ENCODE data around the gene WDR62. TPM values are rescaled to one million over a fixed set of nuclear protein-coding genes. Genes with fewer than 3 reads are reported as not detected.

WDR62 gene
- total RNA-seq, 4 donors from 2014 or later, result 2.4 to 5.8 TPM; not detected in 2

DNA sequence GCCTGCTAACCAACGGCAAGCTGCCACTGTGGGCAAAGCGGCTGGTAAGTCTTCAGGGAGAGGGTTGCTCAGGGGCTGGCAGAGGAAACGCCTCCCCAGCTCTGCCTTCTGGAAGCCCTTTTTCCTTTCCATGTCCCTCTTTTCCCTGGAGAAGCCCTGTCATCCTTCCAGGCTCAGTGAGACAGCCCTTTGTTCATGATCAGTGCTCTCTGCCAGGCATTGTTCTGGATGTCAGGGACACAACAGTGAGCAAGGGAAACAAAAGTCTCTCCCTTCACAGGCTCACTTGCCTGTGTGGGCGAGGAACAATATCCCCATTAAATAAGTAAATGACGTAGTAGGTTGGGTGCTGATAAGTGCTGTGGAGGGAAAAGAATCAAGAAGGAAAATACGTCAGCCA, 42.3 kb downstream of the WDR62 start:
- H3K27ac ChIP-seq, result no peak overlapping the region
- intact Hi-C loops (cut with DNase I; ENCODE audit: low total_unique reads), result no loop called here

DNA sequence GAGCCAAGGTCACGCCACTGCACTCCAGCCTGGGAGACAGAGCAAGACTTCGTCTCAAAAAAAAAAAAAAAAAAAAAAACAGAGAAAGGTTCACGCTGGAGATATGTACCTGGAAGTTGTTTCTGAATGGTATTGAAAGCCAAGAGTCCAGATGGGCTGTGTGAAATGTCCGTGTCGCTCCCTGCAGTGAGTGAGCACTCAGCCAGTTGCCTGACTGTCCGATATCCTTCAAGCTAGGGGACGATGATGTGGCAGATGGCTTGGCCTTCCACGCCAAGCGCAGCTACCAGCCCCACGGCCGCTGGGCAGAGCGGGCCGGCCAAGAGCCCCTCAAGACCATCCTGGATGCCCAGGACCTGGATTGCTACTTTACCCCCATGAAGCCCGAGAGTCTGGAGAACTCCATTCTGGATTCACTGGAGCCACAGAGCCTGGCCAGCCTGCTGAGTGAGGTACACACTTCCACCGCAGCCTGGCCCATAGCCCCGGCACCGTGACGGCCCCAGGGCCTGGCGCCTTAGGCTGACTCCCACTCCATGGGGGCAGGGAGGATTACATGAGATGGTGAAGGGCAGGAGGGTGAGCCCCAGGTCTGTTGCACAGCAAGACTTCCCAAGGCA, 44.6 kb downstream of the WDR62 start:
- Histone ChIP-seq H3K4me3 (no peak overlapping the region), H3K36me3 (no peaks in the 10 kb centered on the region), H3K27ac (no peak overlapping the region), H3K4me1 (no peaks in the 10 kb centered on the region), H3K9me3 (no peaks in the 10 kb centered on the region), H3K27me3 (no peaks in the 10 kb centered on the region)
- DNase-seq, result no peak
- no peak for TF ChIP-seq POLR2A (IDR thresholded peaks at IDR 0.05)
- TF ChIP-seq, protein P1, sequence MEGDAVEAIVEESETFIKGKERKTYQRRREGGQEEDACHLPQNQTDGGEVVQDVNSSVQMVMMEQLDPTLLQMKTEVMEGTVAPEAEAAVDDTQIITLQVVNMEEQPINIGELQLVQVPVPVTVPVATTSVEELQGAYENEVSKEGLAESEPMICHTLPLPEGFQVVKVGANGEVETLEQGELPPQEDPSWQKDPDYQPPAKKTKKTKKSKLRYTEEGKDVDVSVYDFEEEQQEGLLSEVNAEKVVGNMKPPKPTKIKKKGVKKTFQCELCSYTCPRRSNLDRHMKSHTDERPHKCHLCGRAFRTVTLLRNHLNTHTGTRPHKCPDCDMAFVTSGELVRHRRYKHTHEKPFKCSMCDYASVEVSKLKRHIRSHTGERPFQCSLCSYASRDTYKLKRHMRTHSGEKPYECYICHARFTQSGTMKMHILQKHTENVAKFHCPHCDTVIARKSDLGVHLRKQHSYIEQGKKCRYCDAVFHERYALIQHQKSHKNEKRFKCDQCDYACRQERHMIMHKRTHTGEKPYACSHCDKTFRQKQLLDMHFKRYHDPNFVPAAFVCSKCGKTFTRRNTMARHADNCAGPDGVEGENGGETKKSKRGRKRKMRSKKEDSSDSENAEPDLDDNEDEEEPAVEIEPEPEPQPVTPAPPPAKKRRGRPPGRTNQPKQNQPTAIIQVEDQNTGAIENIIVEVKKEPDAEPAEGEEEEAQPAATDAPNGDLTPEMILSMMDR (IDR thresholded peaks at IDR 0.05), result no peak
- intact Hi-C loops (cut with DNase I; ENCODE audit: low total_unique reads), result no loop called here

More for the DNA sequence above, 42.3 kb downstream of the WDR62 start:
- Histone ChIP-seq H3K9me3 (no peaks in the 10 kb centered on the region), H3K36me3 (no peaks in the 10 kb centered on the region), H3K4me3 (no peak overlapping the region), H3K27me3 (no peaks in the 10 kb centered on the region), H3K4me1 (no peaks in the 10 kb centered on the region)
- no peak for DNase-seq
- no peak for TF ChIP-seq POLR2A (IDR thresholded peaks at IDR 0.05)
- TF ChIP-seq, protein P1 (IDR thresholded peaks at IDR 0.05), result no peak

DNA sequence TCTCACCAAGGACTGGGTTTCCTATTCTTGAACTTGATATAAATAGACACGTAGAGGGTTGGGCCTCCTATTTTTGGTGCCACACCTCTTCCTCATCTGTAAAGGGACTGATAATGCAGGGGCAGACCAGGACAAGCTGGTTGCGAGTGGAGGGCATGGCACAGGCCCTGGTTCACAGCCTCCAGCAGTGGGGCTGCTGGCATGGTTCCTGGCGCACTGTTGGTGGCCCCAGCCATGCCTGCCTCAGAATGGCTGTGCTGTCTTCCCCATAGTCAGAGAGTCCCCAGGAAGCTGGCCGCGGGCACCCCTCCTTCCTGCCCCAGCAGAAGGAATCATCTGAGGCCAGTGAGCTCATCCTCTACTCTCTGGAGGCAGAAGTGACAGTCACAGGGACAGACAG, 45.8 kb downstream of the WDR62 start:
- no peak for DNase-seq
- no peaks in the 10 kb centered on the region for H3K27me3 ChIP-seq

DNA sequence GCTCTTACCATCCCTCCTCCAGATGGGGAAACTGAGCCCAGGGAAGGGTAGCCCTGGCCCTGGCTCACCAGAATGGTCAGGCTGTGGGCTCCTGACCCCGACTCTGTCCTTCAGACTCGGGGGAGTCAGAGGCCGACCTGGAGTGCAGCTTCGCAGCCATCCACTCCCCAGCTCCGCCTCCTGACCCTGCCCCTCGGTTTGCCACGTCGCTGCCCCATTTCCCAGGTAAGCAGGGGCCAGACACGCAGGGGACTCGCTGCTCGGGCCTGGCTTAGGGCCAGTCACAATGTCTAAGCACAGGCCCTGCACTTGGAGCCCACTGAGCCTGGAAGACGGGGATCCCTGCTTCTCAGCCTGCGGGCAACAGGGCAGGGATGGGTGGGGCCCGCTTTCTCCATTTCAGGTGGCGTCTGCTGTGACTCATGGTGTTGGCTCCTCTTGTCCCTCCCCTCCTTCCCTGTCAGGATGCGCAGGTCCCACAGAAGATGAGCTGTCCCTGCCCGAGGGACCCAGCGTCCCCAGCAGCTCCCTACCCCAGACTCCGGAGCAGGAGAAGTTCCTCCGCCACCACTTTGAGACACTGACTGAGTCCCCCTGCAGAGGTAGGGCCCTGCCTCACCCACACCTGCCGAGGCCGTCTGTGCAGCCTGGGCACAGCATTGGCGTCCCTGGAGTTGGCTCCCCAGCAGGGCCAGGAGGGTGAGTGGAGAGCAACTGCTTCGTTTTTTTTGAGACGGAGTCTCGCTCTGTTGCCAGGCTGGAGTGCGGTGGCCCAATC, 47.0 kb downstream of the WDR62 start:
- TF ChIP-seq, protein P1 (IDR thresholded peaks at IDR 0.05), result no peak
- TF ChIP-seq POLR2A (IDR thresholded peaks at IDR 0.05), result no peak
- Histone ChIP-seq H3K27me3 (no peaks in the 10 kb centered on the region), H3K9me3 (no peaks in the 10 kb centered on the region), H3K36me3 (no peaks in the 10 kb centered on the region), H3K4me1 (no peaks in the 10 kb centered on the region), H3K4me3 (no peak overlapping the region), H3K27ac (no peak overlapping the region)
- intact Hi-C loops (cut with DNase I; ENCODE audit: low total_unique reads), result no loop called here
- no peak for DNase-seq

More for the DNA sequence above, 45.8 kb downstream of the WDR62 start:
- Histone ChIP-seq H3K4me1 (no peaks in the 10 kb centered on the region), H3K9me3 (no peaks in the 10 kb centered on the region), H3K36me3 (no peaks in the 10 kb centered on the region), H3K27ac (no peak overlapping the region), H3K4me3 (no peak overlapping the region)
- no peak for TF ChIP-seq POLR2A (IDR thresholded peaks at IDR 0.05)
- TF ChIP-seq, protein P1 (IDR thresholded peaks at IDR 0.05), result no peak
- intact Hi-C loops (cut with DNase I; ENCODE audit: low total_unique reads), result no loop called here

DNA sequence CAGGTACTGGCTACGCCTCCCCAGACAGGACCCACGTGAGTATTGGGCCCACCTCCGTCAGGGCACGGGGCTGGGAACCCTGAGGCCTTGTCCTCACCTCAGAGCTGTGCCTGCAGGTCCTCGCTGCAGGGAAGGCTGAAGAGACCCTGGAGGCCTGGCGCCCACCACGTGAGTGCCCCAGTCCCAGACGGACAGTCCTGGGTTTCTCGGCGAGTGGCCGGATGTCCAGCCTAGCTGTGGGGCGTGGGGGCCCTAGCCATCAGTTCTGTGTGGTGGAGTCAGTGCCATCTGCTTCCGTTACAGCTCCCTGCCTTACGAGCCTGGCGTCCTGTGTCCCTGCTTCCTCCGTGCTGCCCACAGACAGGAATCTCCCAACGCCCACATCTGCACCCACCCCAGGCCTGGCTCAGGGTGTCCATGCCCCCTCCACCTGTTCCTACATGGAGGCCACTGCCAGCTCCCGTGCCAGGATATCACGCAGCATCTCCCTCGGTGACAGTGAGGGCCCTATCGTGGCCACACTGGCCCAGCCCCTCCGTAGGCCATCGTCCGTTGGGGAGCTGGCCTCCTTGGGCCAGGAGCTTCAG, 48.4 kb downstream of the WDR62 start:
- TF ChIP-seq, protein P1 (IDR thresholded peaks at IDR 0.05), result no peak
- no peak for TF ChIP-seq POLR2A (IDR thresholded peaks at IDR 0.05)
- no peaks in the 10 kb centered on the region for H3K9me3 ChIP-seq
- H3K4me3 ChIP-seq, result no peak overlapping the region
- DNase-seq, result no peak
- H3K27me3 ChIP-seq, result no peaks in the 10 kb centered on the region
- no peak overlapping the region for H3K27ac ChIP-seq
- no peaks in the 10 kb centered on the region for H3K36me3 ChIP-seq
- intact Hi-C loops (cut with DNase I; ENCODE audit: low total_unique reads), result no loop called here
- no peaks in the 10 kb centered on the region for H3K4me1 ChIP-seq
